OCI-LY1 (cell line): ENCODE data around the gene PARD3B.

Source experiments
- H2AFZ ChIP-seq: fragments of 200-600 bp; sonication (generic), shearing (Covaris generic); 2 replicates; pipeline ENCODE4 v1.6.0; 2014; ENCODE audit warnings: antibody characterized with exemption, mild to moderate bottlenecking, low read length
- H3F3A ChIP-seq: fragments of 200-600 bp; sonication (generic), shearing (Covaris generic); 2 replicates; pipeline ENCODE4 v1.6.0; 2014; ENCODE audit warnings: mild to moderate bottlenecking, antibody characterized with exemption, low read length, moderate library complexity; ENCODE audit not compliant: insufficient read depth
- H3K27ac ChIP-seq: fragments of 200-600 bp; sonication (generic); 2 replicates; pipeline ENCODE4 v1.5.1; 2014; ENCODE audit warnings: low read length, mixed run types, mild to moderate bottlenecking, low read depth; ENCODE audit not compliant: poor library complexity, severe bottlenecking
- H3K27me3 ChIP-seq: fragments of 200-600 bp; sonication (generic); 2 replicates; pipeline ENCODE4 v1.6.0; 2014; ENCODE audit warnings: antibody characterized with exemption, mild to moderate bottlenecking, low read length, moderate library complexity; ENCODE audit not compliant: insufficient read depth
- H3K36me3 ChIP-seq: fragments of 200-600 bp; sonication (generic); 2 replicates; pipeline ENCODE4 v1.6.1; 2014; ENCODE audit warnings: mild to moderate bottlenecking, antibody characterized with exemption, low read length, moderate library complexity, mixed read lengths; ENCODE audit not compliant: insufficient read depth
- H3K4me1 ChIP-seq: fragments of 200-600 bp; sonication (generic); 2 replicates; pipeline ENCODE4 v1.5.1; 2014; ENCODE audit warnings: mild to moderate bottlenecking, low read length, moderate library complexity; ENCODE audit not compliant: insufficient read depth, severe bottlenecking
- H3K4me2 ChIP-seq: fragments of 200-600 bp; sonication (generic), shearing (Covaris generic); 2 replicates; pipeline ENCODE4 v1.6.1; 2014; ENCODE audit warnings: low read length
- H3K4me3 ChIP-seq: fragments of 200-600 bp; sonication (generic); 2 replicates; pipeline ENCODE4 v1.5.1; 2014; ENCODE audit warnings: low read length, low read depth, mild to moderate bottlenecking, mixed read lengths; ENCODE audit not compliant: poor library complexity, severe bottlenecking
- H3K79me2 ChIP-seq: fragments of 200-600 bp; shearing (Covaris generic); 2 replicates; pipeline ENCODE4 v1.6.1; 2016; ENCODE audit warnings: mixed run types, low read length, mixed read lengths; ENCODE audit not compliant: insufficient read depth
- H3K9ac ChIP-seq: fragments of 200-600 bp; sonication (generic), shearing (Covaris generic); 2 replicates; pipeline ENCODE4 v1.6.1; 2014; ENCODE audit warnings: mild to moderate bottlenecking, low read length, mixed read lengths
- H3K9me2 ChIP-seq: fragments of 200-600 bp; sonication (generic), shearing (Covaris generic); 2 replicates; pipeline ENCODE4 v1.6.1; 2014; ENCODE audit warnings: low read depth, mild to moderate bottlenecking, low read length, mixed read lengths
- H3K9me3 ChIP-seq: fragments of 200-600 bp; shearing (Covaris generic); 2 replicates; pipeline ENCODE4 v1.6.1; 2014; ENCODE audit warnings: low read length, mixed read lengths
- H4K20me1 ChIP-seq: fragments of 200-600 bp; sonication (generic), shearing (Covaris generic); 2 replicates; pipeline ENCODE4 v1.6.0; 2016; ENCODE audit warnings: mild to moderate bottlenecking, low read length; ENCODE audit not compliant: insufficient read depth
- CTCF ChIP-seq: fragments of 200-600 bp; sonication (generic), shearing (Covaris generic); IDR thresholded peaks from 2 replicates; pipeline ENCODE4 v1.5.1; 2017; ENCODE audit warnings: mild to moderate bottlenecking, antibody characterized with exemption, low read length, moderate library complexity, mixed read lengths
- EZH2 ChIP-seq: fragments of 200-600 bp; sonication (generic), shearing (Covaris generic); IDR thresholded peaks from 2 replicates; pipeline ENCODE4 v1.8.0; 2017; ENCODE audit warnings: borderline replicate concordance, mixed run types, mild to moderate bottlenecking, antibody characterized with exemption, low read length, moderate library complexity, mixed read lengths

PARD3B gene

GRCh38 chr2:205129531-205129930 is 584.3 kb downstream of the PARD3B start:
- TF ChIP-seq EZH2 (no peak), CTCF (no peak)
- Histone ChIP-seq H3K4me3 (no peak overlapping the region), H3K27me3 (no peaks in the 10 kb centered on the region), H3K9me2 (no peaks in the 10 kb centered on the region), H3K79me2 (no peaks in the 10 kb centered on the region), H3K9me3 (no peaks in the 10 kb centered on the region), H3K9ac (no peak overlapping the region), H3K27ac (no peak overlapping the region), H4K20me1 (no peaks in the 10 kb centered on the region), H2AFZ (no peak overlapping the region), H3K4me1 (no peaks in the 10 kb centered on the region), H3K36me3 (no peaks in the 10 kb centered on the region), H3K4me2 (no peak overlapping the region), H3F3A (no peaks in the 10 kb centered on the region)

- Histone ChIP-seq H2AFZ (no peak overlapping the region), H3K9me3 (no peaks in the 10 kb centered on the region), H3K4me1 (no peaks in the 10 kb centered on the region), H3K9me2 (no peaks in the 10 kb centered on the region), H3K27ac (no peak overlapping the region), H3K4me2 (no peak overlapping the region), H3F3A (no peaks in the 10 kb centered on the region), H3K9ac (no peak overlapping the region), H3K79me2 (no peaks in the 10 kb centered on the region), H4K20me1 (no peaks in the 10 kb centered on the region), H3K36me3 (no peaks in the 10 kb centered on the region), H3K4me3 (no peak overlapping the region), H3K27me3 (no peaks in the 10 kb centered on the region)
- TF ChIP-seq CTCF (no peak), EZH2 (no peak)
Observed at GRCh38 chr2:205130111-205130829, 585.0 kb downstream of the PARD3B start.

GRCh38 chr2:205133544-205133943 is 588.3 kb downstream of the PARD3B start:
- H3K36me3 ChIP-seq = no peaks in the 10 kb centered on the region
- TF ChIP-seq EZH2 (no peak), CTCF (no peak)
- no peaks in the 10 kb centered on the region for H3K4me1 ChIP-seq

More at GRCh38 chr2:205133544-205133943, 588.3 kb downstream of the PARD3B start:
- no peaks in the 10 kb centered on the region for H3K9me2 ChIP-seq
- no peak overlapping the region for H2AFZ ChIP-seq
- H3K27ac ChIP-seq = no peak overlapping the region
- H3K27me3 ChIP-seq = no peaks in the 10 kb centered on the region
- H3F3A ChIP-seq = no peaks in the 10 kb centered on the region
- no peaks in the 10 kb centered on the region for H3K79me2 ChIP-seq
- no peaks in the 10 kb centered on the region for H4K20me1 ChIP-seq
- no peak overlapping the region for H3K4me3 ChIP-seq
- H3K4me2 ChIP-seq = no peak overlapping the region
- H3K9ac ChIP-seq = no peak overlapping the region
- no peaks in the 10 kb centered on the region for H3K9me3 ChIP-seq
